ENCODE results near the gene VRTN.

DNA sequence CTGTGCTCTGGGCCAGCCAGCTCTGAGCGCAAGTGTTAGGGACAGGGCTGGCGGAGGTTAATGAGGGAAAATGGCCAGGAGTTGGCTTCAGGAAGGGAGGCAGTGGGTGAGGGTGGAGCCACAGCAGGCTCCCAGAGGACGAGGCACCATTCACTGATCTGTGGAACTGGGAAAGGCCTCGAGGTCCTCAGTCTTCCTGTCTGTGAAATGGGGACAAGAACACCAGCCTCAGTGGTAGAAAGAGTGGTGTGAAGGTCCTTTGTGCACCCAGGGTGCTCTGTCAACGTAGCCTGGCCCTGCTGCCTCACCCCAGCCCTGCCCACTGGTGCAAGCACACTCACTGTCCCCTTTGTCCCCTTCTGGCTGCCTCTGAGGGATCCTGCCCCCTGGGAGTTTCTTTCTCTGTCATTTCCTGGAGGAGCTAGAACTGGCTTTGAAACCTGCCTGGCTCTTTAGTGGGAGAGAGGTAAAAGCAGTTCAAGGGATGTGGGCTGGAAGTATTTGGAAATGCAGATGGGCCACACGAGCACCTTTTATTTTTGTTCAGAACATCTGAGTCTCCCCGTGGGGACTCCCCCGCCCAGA lies 52.7 kb downstream of the VRTN start:
- no peak for TF ChIP-seq POLR2AphosphoS5 (IDR thresholded peaks at IDR 0.05; ENCODE audit: low read depth, low read length)
- TF ChIP-seq TAF1 (IDR thresholded peaks at IDR 0.05; ENCODE audit: borderline replicate concordance, insufficient read depth, low read length), result no peak

Measured in PFSK-1 (cell line).